Astrocyte of the spinal cord (primary cell): ENCODE results near the gene PMIS2.
"Not testable (repeated sequence)": the region's sequence is repeated elsewhere in the genome, so short reads cannot be mapped to it uniquely, and the experiment has no call there.

Experiments used
- DNase-seq: peaks from one replicate; pipeline ENCODE4 v3.0.0; 2011; ENCODE audit warnings: low read depth, low spot score
- H3K4me3 ChIP-seq: 2 replicates; pipeline ENCODE4 v1.5.1; 2011; ENCODE audit warnings: low read depth, mild to moderate bottlenecking, low read length, moderate library complexity
- CTCF ChIP-seq: IDR thresholded peaks from 2 replicates; pipeline ENCODE4 v1.5.1; 2012; ENCODE audit warnings: low read depth, mild to moderate bottlenecking, low read length, inconsistent platforms
- in situ Hi-C: cut with HindIII; loops from 2 replicates; pipeline ENCODE4 v1.10.0; 2017; ENCODE audit warnings: low sequenced_read_pairs

The PMIS2 gene

GRCh38 chr19:35582760-35583159 lies 3.2 kb upstream of the PMIS2 start:
- no peak for TF ChIP-seq CTCF
- no peak for DNase-seq
- in situ Hi-C loops: no loop called here

GRCh38 chr19:35587321-35587720 lies 1.3 kb downstream of the PMIS2 start:
- no peak for TF ChIP-seq CTCF
- no peak overlapping the region for H3K4me3 ChIP-seq
- in situ Hi-C loops: no loop called here
- DNase-seq: no peak

More at GRCh38 chr19:35582760-35583159, 3.2 kb upstream of the PMIS2 start:
- no peak overlapping the region for H3K4me3 ChIP-seq

GRCh38 chr19:35590875-35591274 lies 4.9 kb downstream of the PMIS2 start:
- DNase-seq: no peak
- no peak overlapping the region for H3K4me3 ChIP-seq
- in situ Hi-C loops: no loop called here
- no peak for TF ChIP-seq CTCF

GRCh38 chr19:35592226-35592625 lies 6.3 kb downstream of the PMIS2 start:
- H3K4me3 ChIP-seq: no peak overlapping the region
- in situ Hi-C loops: no loop called here
- DNase-seq: no peak
- TF ChIP-seq CTCF: peak; percentile 40

- in situ Hi-C loops, DNase-seq, H3K4me3 ChIP-seq: not testable (repeated sequence)
Measured at GRCh38 chr19:35595026-35595425, 9.1 kb downstream of the PMIS2 start.

- in situ Hi-C loops: no loop called here
- H3K4me3 ChIP-seq: no peak overlapping the region
- TF ChIP-seq CTCF: no peak
- DNase-seq: no peak
Measured at GRCh38 chr19:35595928-35596327, 10.0 kb downstream of the PMIS2 start.

- in situ Hi-C loops: no loop called here
- no peak overlapping the region for H3K4me3 ChIP-seq
- DNase-seq: no peak
- no peak for TF ChIP-seq CTCF
Measured at GRCh38 chr19:35596366-35596999, 10.5 kb downstream of the PMIS2 start.
